GM12872 (cell line): ENCODE measurements around the gene RAB12.

ENCODE experiments used
- TF ChIP-seq, protein P1 (sequence below): IDR thresholded peaks from 3 replicates; pipeline ENCODE4 v1.5.1; 2011; ENCODE audit warnings: low read depth, mild to moderate bottlenecking, low read length, moderate library complexity; ENCODE audit not compliant: insufficient read depth

Gene RAB12

DNA sequence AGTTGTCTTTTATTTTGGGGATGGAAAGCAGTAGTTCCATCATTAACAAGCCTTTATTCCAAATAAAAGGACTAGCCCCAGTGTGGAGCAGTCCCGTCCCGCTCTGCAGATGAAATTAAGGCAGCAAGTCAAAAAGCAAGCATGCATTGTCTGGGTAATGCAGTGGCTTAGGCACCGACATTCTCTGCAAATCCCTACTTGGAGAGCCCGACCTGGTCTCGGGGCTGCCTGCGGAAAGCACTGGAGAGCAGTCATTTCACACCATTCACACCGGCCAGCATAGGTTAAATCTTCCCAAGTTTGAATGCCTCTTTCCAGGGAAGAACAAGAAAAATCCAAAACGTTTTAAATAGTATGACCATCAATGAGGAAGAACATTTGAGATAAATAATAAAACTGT is 24.4 kb upstream of the RAB12 start:
- TF ChIP-seq, protein P1, sequence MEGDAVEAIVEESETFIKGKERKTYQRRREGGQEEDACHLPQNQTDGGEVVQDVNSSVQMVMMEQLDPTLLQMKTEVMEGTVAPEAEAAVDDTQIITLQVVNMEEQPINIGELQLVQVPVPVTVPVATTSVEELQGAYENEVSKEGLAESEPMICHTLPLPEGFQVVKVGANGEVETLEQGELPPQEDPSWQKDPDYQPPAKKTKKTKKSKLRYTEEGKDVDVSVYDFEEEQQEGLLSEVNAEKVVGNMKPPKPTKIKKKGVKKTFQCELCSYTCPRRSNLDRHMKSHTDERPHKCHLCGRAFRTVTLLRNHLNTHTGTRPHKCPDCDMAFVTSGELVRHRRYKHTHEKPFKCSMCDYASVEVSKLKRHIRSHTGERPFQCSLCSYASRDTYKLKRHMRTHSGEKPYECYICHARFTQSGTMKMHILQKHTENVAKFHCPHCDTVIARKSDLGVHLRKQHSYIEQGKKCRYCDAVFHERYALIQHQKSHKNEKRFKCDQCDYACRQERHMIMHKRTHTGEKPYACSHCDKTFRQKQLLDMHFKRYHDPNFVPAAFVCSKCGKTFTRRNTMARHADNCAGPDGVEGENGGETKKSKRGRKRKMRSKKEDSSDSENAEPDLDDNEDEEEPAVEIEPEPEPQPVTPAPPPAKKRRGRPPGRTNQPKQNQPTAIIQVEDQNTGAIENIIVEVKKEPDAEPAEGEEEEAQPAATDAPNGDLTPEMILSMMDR = no peak

DNA sequence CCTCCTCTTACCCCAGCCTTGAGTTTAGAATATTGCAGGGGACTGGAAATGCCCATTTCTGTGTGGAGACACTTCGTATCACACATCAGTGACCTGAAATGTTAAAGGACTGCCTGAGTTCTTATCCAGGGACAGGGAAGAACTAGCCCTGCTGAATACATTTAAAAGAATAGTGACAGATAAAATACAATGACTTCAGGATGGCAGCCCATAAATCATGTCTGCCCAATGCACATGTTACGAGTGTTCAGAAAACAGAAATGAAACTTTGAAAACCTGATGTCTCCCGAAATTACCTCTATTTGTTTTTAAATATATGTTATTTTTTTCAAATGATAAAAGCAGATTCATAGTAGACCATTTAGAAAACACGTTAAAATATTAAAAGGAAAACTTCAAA is 22.3 kb upstream of the RAB12 start:
- TF ChIP-seq, protein P1 = no peak

DNA sequence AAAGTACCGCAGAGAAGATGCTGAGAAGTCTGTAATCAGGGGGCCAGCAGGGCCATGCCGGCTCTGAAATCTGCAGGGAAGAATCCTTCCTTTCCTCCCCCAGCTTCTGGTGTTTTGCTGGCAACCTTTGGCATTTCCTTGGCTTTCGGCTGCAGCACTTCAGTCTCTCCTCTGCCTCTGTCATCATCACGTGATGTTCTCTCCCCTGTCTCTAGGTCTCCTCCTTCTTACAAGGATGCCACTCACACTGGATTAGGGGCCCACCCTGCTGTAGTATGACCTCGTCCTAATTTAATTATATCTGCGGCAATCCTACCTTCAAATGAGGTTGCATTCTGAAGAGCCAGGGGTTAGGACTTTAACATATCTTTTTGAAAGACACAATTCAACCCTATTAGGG is 13.8 kb upstream of the RAB12 start:
- TF ChIP-seq, protein P1 = no peak

DNA sequence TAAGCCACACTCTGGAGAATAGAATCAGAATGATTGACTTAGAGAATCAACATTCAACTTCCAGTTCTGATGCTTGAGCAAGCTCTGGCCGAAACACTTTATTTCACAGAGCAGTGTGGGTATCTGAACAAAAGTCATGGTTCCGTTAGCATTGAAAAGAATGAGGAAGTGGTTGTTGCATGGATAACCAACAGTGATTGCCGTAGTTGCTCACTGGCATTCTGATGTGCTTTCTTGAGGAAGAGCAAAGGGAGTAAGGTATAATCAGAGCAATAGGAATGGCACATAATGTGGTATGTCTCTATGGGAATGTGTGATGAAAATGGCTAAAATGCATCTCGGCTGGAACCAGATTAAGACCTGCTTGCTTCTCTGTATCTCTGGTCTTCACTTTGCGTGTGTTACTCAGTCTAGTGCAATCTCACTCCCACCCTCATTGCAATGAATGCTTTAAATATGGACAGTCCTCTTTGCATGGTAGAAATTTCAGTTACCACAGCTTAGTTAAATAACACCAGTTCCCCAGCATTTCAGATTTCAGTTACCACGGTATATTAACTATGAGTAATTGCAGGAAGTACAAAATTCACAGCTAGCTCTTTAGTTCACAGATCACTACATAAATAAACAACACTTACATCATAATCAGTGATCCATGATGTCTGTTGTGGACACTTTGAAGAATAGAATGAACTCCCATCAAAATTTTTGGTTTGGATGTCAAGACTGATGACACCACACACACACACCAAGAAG is 7.8 kb upstream of the RAB12 start:
- TF ChIP-seq, protein P1 = no peak

DNA sequence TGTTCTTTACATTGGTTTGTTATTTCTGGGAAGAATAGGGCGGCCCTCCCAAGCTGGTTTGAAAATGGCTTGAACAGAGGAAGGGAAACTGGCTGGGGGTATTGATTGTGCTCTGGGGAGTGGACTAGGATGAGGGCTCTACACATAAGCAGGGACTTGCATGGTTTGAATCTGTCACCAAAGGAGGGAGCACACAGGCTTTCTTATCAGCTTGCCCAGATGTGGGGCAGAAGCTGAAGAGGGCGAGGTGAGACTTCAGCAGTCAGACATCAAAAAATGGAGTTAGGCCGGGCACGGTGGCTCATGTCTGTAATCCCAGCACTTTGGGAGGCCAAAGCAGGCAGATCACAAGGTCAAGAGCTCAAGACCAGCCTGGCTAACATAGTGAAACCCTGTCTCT is 7.2 kb upstream of the RAB12 start:
- TF ChIP-seq, protein P1 = no peak

DNA sequence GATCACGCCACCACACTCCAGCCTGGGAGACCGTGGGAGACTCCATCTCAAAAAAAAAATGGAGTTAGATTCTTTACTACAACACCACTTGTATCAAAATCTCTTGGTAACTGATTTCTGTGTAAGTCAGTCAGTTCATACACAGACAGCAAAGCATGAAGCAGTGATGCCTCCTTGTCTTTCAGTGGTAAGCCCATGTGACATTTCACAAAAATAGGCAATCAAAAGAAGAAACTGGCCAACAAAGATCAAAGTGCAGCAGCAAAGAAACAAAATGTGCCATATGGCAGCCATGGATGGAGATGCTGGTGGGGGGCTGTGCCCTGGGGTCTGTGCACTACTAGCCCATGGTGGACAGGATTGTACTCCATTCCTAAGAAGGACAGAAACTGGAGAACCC is 6.7 kb upstream of the RAB12 start:
- TF ChIP-seq, protein P1 = no peak

DNA sequence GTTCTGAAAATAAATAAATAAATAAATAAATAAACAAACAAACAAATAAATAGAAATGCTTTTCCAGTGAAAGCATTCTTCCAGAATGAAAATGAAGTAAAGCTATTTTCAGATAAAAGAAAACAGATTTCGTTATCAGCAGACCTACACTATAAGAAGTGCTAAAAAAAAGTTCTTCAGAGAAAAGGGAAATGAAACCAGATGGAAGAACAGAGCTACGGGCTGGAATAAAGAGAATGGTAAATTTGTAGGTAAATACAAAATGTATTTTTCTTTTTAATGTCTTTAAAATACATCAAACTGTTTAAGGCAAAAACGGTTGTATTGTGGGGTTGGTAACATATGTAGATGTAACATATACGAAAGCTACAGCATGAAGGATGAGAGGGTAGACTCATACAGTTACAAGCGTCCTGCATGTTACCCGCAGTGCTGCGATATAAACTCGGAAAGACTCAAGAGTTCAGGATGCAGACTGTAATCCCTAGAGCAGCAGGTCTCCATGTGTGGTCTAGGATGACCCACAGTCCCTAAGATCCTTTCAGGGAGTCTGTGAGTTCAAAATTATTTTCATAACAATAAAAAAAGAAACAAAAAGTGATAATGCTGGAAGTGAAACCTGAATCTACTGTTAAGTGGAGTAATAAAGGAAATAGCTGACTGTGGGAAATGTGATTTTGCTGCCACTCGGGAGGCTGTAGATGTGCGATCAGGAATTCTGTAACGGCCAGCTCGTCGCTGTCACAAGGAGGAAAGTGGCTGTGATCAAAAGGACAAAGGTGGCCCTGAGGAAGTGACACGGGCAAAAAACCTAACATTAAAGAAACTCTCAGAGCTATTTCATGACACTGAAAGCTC is 5.3 kb upstream of the RAB12 start:
- TF ChIP-seq, protein P1 = no peak
